H9 (cell line): ENCODE measurements around the gene MKI67. TPM values are rescaled to one million over a fixed set of nuclear protein-coding genes. Genes with fewer than 3 reads are reported as not detected.

Experiments used
- DNase-seq: peaks from one replicate; pipeline ENCODE4 v3.0.0-alpha.2; 2017
- H2AFZ ChIP-seq: one replicate; pipeline ENCODE4 v1.6.1; 2013; ENCODE audit warnings: mild to moderate bottlenecking, low read length, control low read depth, moderate library complexity
- H2AK5ac ChIP-seq: 2 replicates; pipeline ENCODE4 v1.6.1; 2013; ENCODE audit warnings: low read length, control low read depth, mixed read lengths; ENCODE audit not compliant: insufficient read length
- H2BK120ac ChIP-seq: one replicate; pipeline ENCODE4 v1.6.1; 2013; ENCODE audit warnings: low read depth, mild to moderate bottlenecking, low read length, control low read depth, inconsistent platforms; ENCODE audit not compliant: poor library complexity, severe bottlenecking
- H2BK12ac ChIP-seq: 2 replicates; pipeline ENCODE4 v1.6.1; 2013; ENCODE audit warnings: low read length, control low read depth, mixed read lengths, low read depth; ENCODE audit not compliant: insufficient read length
- H2BK15ac ChIP-seq: 2 replicates; pipeline ENCODE4 v1.6.1; 2013; ENCODE audit warnings: low read depth, low read length, control low read depth
- H2BK20ac ChIP-seq: one replicate; pipeline ENCODE4 v1.6.1; 2013; ENCODE audit warnings: low read depth, mild to moderate bottlenecking, low read length, control low read depth, inconsistent platforms; ENCODE audit not compliant: poor library complexity, severe bottlenecking
- H2BK5ac ChIP-seq: 2 replicates; pipeline ENCODE4 v1.6.1; 2013; ENCODE audit warnings: low read length, control low read depth, mixed read lengths; ENCODE audit not compliant: insufficient read length
- H3K14ac ChIP-seq: 2 replicates; pipeline ENCODE4 v1.6.1; 2013; ENCODE audit warnings: low read length, control low read depth; ENCODE audit not compliant: insufficient read depth
- H3K18ac ChIP-seq: 2 replicates; pipeline ENCODE4 v1.6.1; 2013; ENCODE audit warnings: low read depth, mild to moderate bottlenecking, mixed read lengths, low read length, control low read depth; ENCODE audit not compliant: insufficient read length
- H3K23ac ChIP-seq: 2 replicates; pipeline ENCODE4 v1.6.1; 2013; ENCODE audit warnings: low read length, control low read depth, mixed read lengths, low read depth; ENCODE audit not compliant: insufficient read length
- H3K23me2 ChIP-seq: 2 replicates; pipeline ENCODE4 v1.6.1; 2013; ENCODE audit warnings: low read depth, mild to moderate bottlenecking, mixed read lengths, low read length, control low read depth; ENCODE audit not compliant: insufficient read length, poor library complexity, severe bottlenecking
- H3K27ac ChIP-seq: 2 replicates; pipeline ENCODE4 v1.5.1; 2013; ENCODE audit warnings: low read length, control low read depth, mixed read lengths, low read depth; ENCODE audit not compliant: insufficient read length
- H3K27me3 ChIP-seq: 2 replicates; pipeline ENCODE4 v1.6.1; 2013; ENCODE audit warnings: low read length, control low read depth, inconsistent platforms; ENCODE audit not compliant: insufficient read depth
- H3K4ac ChIP-seq: 2 replicates; pipeline ENCODE4 v1.6.1; 2013; ENCODE audit warnings: low read depth, mild to moderate bottlenecking, control low read depth, inconsistent platforms, low read length, moderate library complexity
- H3K4me1 ChIP-seq: 2 replicates; pipeline ENCODE4 v1.6.1; 2013; ENCODE audit warnings: low read length, control low read depth, inconsistent platforms; ENCODE audit not compliant: insufficient read depth
- H3K4me2 ChIP-seq: 2 replicates; pipeline ENCODE4 v1.6.1; 2013; ENCODE audit warnings: low read length, control low read depth, mixed read lengths; ENCODE audit not compliant: insufficient read length, insufficient read depth
- H3K56ac ChIP-seq: 2 replicates; pipeline ENCODE4 v1.6.1; 2013; ENCODE audit warnings: low read depth, mild to moderate bottlenecking, mixed read lengths, low read length, control low read depth; ENCODE audit not compliant: insufficient read length
- H3K79me1 ChIP-seq: 2 replicates; pipeline ENCODE4 v1.6.1; 2013; ENCODE audit warnings: low read depth, mild to moderate bottlenecking, moderate library complexity, low read length, control low read depth, inconsistent platforms; ENCODE audit not compliant: insufficient read depth, poor library complexity, severe bottlenecking
- H3K79me2 ChIP-seq: 2 replicates; pipeline ENCODE4 v1.6.1; 2013; ENCODE audit warnings: low read length, control low read depth, inconsistent platforms; ENCODE audit not compliant: insufficient read depth
- H3K9ac ChIP-seq: 2 replicates; pipeline ENCODE4 v1.6.1; 2013; ENCODE audit warnings: low read length, control low read depth, mixed read lengths; ENCODE audit not compliant: insufficient read length; ENCODE audit errors: extremely low read depth
- H3K9me3 ChIP-seq: one replicate; pipeline ENCODE4 v1.6.1; 2013; ENCODE audit warnings: low read depth, low read length, inconsistent platforms; ENCODE audit not compliant: control insufficient read depth
- H3T11ph ChIP-seq: one replicate; pipeline ENCODE4 v1.6.1; 2013; ENCODE audit warnings: mild to moderate bottlenecking, low read length, control low read depth, inconsistent platforms
- H4K20me1 ChIP-seq: one replicate; pipeline ENCODE4 v1.6.1; 2013; ENCODE audit not compliant: control insufficient read depth, insufficient read length, insufficient read depth
- H4K5ac ChIP-seq: 2 replicates; pipeline ENCODE4 v1.6.1; 2013; ENCODE audit warnings: low read depth, mild to moderate bottlenecking, mixed read lengths, low read length, control low read depth; ENCODE audit not compliant: insufficient read length
- H4K8ac ChIP-seq: replicated peaks from 2 replicates; pipeline ENCODE4 v1.6.1; 2013; ENCODE audit warnings: low read length, control low read depth, mixed read lengths, low read depth; ENCODE audit not compliant: insufficient read length
- H4K91ac ChIP-seq: 2 replicates; pipeline ENCODE4 v1.6.1; 2013; ENCODE audit warnings: low read depth, mild to moderate bottlenecking, moderate library complexity, mixed read lengths, low read length, control low read depth; ENCODE audit not compliant: insufficient read length
- H3K27ac Mint-ChIP-seq, 3 experiments: 2 replicates in 2 of 3; 3 replicates in 1 of 3; pipeline ENCODE4 v1.8.0; 2020 to 2021; ENCODE audit warnings: mixed read lengths in 3 of 3, mild to moderate bottlenecking in 1 of 3, moderate library complexity in 1 of 3
- H3K27me3 Mint-ChIP-seq: 2 replicates; pipeline ENCODE4 v1.8.0; 2021; ENCODE audit warnings: low read depth, mild to moderate bottlenecking, moderate library complexity, mixed read lengths
- H3K36me3 Mint-ChIP-seq, 3 experiments: 2 replicates in 2 of 3; 3 replicates in 1 of 3; pipeline ENCODE4 v1.8.0; 2020 to 2021; ENCODE audit warnings: low read depth in 3 of 3, mixed read lengths in 3 of 3; ENCODE audit not compliant: insufficient read depth in 1 of 3
- H3K4me1 Mint-ChIP-seq, 2 experiments: 2 replicates each; pipeline ENCODE4 v1.8.0; 2020; ENCODE audit warnings: mixed read lengths in 2 of 2
- H3K4me3 Mint-ChIP-seq, 2 experiments: 2 replicates in 1 of 2; 3 replicates in 1 of 2; pipeline ENCODE4 v1.8.0; 2020 to 2021; ENCODE audit warnings: mild to moderate bottlenecking in 2 of 2, mixed read lengths in 2 of 2, moderate library complexity in 1 of 2
- H3K9me3 Mint-ChIP-seq, 2 experiments: 2 replicates in 1 of 2; 3 replicates in 1 of 2; pipeline ENCODE4 v1.8.0; 2020; ENCODE audit warnings: mild to moderate bottlenecking in 2 of 2, mixed read lengths in 2 of 2, moderate library complexity in 1 of 2
- WGBS: extraction: QIAGEN DNeasy Blood & Tissue Kit; methylation state at CpG from one replicate; pipeline ENCODE4 v1.1.7; 2013; ENCODE audit warnings: missing lambda C conversion rate, low lambda C conversion rate, mixed read lengths; ENCODE audit not compliant: insufficient read length; ENCODE audit errors: extremely low coverage; 5-methylcytosine and 5-hydroxymethylcytosine counted together
- long read RNA-seq: library from polyadenylated mRNA; unstranded; transcript quantifications from one replicate; pipeline ENCODE4 v2.0.0, GENCODE V29; 2020
- total RNA-seq: library from RNA; stranded (reverse); gene quantifications from 2 replicates; pipeline ENCODE4 v1.2.1, GENCODE V29; 2021
- TF ChIP-seq, protein P1 (sequence below): fragments of 200-600 bp; sonication (generic); conservative IDR thresholded peaks from 3 replicates; pipeline ENCODE4 v1.8.0; 2021; ENCODE audit warnings: antibody characterized with exemption, mild to moderate bottlenecking

The MKI67 gene, protein sequence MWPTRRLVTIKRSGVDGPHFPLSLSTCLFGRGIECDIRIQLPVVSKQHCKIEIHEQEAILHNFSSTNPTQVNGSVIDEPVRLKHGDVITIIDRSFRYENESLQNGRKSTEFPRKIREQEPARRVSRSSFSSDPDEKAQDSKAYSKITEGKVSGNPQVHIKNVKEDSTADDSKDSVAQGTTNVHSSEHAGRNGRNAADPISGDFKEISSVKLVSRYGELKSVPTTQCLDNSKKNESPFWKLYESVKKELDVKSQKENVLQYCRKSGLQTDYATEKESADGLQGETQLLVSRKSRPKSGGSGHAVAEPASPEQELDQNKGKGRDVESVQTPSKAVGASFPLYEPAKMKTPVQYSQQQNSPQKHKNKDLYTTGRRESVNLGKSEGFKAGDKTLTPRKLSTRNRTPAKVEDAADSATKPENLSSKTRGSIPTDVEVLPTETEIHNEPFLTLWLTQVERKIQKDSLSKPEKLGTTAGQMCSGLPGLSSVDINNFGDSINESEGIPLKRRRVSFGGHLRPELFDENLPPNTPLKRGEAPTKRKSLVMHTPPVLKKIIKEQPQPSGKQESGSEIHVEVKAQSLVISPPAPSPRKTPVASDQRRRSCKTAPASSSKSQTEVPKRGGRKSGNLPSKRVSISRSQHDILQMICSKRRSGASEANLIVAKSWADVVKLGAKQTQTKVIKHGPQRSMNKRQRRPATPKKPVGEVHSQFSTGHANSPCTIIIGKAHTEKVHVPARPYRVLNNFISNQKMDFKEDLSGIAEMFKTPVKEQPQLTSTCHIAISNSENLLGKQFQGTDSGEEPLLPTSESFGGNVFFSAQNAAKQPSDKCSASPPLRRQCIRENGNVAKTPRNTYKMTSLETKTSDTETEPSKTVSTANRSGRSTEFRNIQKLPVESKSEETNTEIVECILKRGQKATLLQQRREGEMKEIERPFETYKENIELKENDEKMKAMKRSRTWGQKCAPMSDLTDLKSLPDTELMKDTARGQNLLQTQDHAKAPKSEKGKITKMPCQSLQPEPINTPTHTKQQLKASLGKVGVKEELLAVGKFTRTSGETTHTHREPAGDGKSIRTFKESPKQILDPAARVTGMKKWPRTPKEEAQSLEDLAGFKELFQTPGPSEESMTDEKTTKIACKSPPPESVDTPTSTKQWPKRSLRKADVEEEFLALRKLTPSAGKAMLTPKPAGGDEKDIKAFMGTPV (N-terminal part only)
- 99.0 and 108 TPM in 2 replicates for total RNA-seq
- long read RNA-seq, partial matches to known transcripts: 41 of 50 reads
- long read RNA-seq, other reads (novel, unspliced or antisense): 9 of 50 reads

DNA sequence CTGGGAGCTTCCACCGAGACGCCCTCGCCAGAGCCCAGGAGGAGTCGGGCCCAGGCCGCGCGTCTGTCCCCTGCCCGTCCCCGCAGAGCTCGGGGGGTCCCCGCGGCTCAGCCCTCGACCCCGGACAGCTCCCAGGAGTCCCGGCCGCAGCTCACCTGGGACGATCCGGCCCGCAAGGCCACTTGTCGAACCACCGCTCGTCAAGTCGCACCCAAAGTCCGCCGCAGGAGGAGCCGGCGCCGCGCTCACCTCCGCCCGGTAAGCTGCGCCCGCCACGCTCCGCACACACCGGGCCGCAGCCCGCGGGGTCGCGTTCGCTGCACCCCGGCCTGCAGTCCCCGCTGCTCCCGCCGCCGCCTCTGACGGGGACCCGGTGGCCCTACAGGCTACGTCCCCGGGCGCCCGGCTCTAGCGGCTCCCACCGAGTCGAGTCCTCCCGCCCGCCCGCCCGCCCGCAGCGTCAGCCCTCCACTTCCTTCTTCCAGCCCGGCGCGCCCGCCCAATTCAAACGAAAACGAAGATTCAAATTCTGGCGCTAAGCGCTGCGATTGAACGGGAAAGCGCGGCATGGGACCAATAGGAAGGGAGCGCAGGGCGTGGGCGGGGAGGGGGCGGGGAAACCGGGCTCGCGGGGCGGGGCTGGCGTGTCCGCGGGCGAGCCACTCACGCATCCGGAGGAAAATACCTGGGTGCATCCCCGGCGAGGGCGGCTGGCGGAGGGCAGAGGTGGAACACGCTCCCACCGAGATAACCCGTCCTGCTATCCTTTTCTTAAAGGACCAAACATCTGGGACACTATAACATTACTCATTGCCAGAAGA lies at the start of gene MKI67:
Gene MKI67 (minus strand): TSS at position 480 of the 821 bp plus-strand sequence. CDS start 756 bp downstream, outside the sequence.
- no peak within 1 kb of the TSS for H3T11ph ChIP-seq
- Mint-ChIP-seq H3K4me3 (peak within 1 kb of the TSS; percentile 86 to 95), H3K27me3 (no peaks in the 10 kb centered on the region; the same call in 1 of the 2 replicates), H3K9me3 (peaks cover 0 to 2% of the 10 kb centered on the region in 2 experiments; a peak in 1 of 5 replicates), H3K36me3 (peaks cover 21 to 28% (median 25%) of the 10 kb centered on the region in 3 experiments), H3K27ac (peak within 1 kb of the TSS; percentile 78 to 97 (median 82); a peak in 3 of 7 replicates), H3K4me1 (peaks cover 24 to 29% of the 10 kb centered on the region in 2 experiments)
- H2AFZ ChIP-seq: peak within 1 kb of the TSS; percentile 32
- no peak within 1 kb of the TSS for H2BK120ac ChIP-seq
- H2BK5ac ChIP-seq: no peak within 1 kb of the TSS
- no peak within 1 kb of the TSS for H4K5ac ChIP-seq
- H3K14ac ChIP-seq: peak within 1 kb of the TSS; percentile 76; the same call in 1 of the 2 replicates
- peak within 1 kb of the TSS; percentile 56 for H3K18ac ChIP-seq
- H2BK20ac ChIP-seq: no peak within 1 kb of the TSS
- H2BK12ac ChIP-seq: no peak within 1 kb of the TSS
- H3K9ac ChIP-seq: peak within 1 kb of the TSS; percentile 48
- H3K79me1 ChIP-seq: peaks cover 3% of the 10 kb centered on the region
- no peaks in the 10 kb centered on the region for H4K20me1 ChIP-seq
- no peak within 1 kb of the TSS for H3K23ac ChIP-seq
- no peak within 1 kb of the TSS for H2AK5ac ChIP-seq
- H3K4ac ChIP-seq: no peak within 1 kb of the TSS
- peaks cover 7% of the 10 kb centered on the region for H3K23me2 ChIP-seq
- DNase-seq: peak; percentile 92
- peaks cover 3% of the 10 kb centered on the region; the same call in 1 of the 2 replicates for H3K4me1 ChIP-seq
- H4K91ac ChIP-seq: no peak within 1 kb of the TSS
- H3K27me3 ChIP-seq: no peaks in the 10 kb centered on the region
- H3K9me3 ChIP-seq: no peaks in the 10 kb centered on the region
- peak within 1 kb of the TSS; percentile 69 for H3K4me2 ChIP-seq
- no peak within 1 kb of the TSS for H3K56ac ChIP-seq
- H2BK15ac ChIP-seq: no peak within 1 kb of the TSS
- TF ChIP-seq, protein P1, sequence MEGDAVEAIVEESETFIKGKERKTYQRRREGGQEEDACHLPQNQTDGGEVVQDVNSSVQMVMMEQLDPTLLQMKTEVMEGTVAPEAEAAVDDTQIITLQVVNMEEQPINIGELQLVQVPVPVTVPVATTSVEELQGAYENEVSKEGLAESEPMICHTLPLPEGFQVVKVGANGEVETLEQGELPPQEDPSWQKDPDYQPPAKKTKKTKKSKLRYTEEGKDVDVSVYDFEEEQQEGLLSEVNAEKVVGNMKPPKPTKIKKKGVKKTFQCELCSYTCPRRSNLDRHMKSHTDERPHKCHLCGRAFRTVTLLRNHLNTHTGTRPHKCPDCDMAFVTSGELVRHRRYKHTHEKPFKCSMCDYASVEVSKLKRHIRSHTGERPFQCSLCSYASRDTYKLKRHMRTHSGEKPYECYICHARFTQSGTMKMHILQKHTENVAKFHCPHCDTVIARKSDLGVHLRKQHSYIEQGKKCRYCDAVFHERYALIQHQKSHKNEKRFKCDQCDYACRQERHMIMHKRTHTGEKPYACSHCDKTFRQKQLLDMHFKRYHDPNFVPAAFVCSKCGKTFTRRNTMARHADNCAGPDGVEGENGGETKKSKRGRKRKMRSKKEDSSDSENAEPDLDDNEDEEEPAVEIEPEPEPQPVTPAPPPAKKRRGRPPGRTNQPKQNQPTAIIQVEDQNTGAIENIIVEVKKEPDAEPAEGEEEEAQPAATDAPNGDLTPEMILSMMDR: no peak
- no peak within 1 kb of the TSS for H3K27ac ChIP-seq
- peaks cover 17% of the 10 kb centered on the region; the same call in 1 of the 2 replicates for H3K79me2 ChIP-seq
- no peak within 1 kb of the TSS for H4K8ac ChIP-seq
- WGBS: no CpG with 5 or more reads among the region's 95 CpGs
